Neural cell (in vitro differentiated cells): Measurements from ENCODE around the gene LSM14B. TPM values are rescaled to one million over a fixed set of nuclear protein-coding genes. Genes with fewer than 3 reads are reported as not detected.

Source experiments
- H2AFZ ChIP-seq: fragments of 200-600, 300-800 bp; sonication (generic), shearing (Covaris generic); 2 replicates; pipeline ENCODE4 v1.6.0; 2014; ENCODE audit warnings: low read depth, mild to moderate bottlenecking, antibody characterized with exemption, low read length, moderate library complexity
- H3F3A ChIP-seq: fragments of 200-600 bp; shearing (Covaris generic); 2 replicates; pipeline ENCODE4 v1.6.1; 2016; ENCODE audit warnings: mild to moderate bottlenecking, moderate library complexity, mixed read lengths, antibody characterized with exemption, low read length; ENCODE audit not compliant: insufficient read depth, poor library complexity, severe bottlenecking
- H3K27ac ChIP-seq: fragments of 200-600, 300-800 bp; sonication (generic), shearing (Covaris generic); 2 replicates; pipeline ENCODE4 v1.5.1; 2014; ENCODE audit warnings: mild to moderate bottlenecking, low read length, moderate library complexity
- H3K27me3 ChIP-seq: fragments of 300-800, 200-600 bp; sonication (generic), shearing (Covaris generic); 2 replicates; pipeline ENCODE4 v1.6.0; 2014; ENCODE audit warnings: mild to moderate bottlenecking, low read depth, low read length, moderate library complexity; ENCODE audit not compliant: insufficient read depth
- H3K36me3 ChIP-seq: fragments of 300-800, 200-600 bp; sonication (generic), shearing (Covaris generic); 2 replicates; pipeline ENCODE4 v1.5.1; 2014; ENCODE audit warnings: mild to moderate bottlenecking, antibody characterized with exemption, low read length, moderate library complexity; ENCODE audit not compliant: insufficient read depth
- H3K4me2 ChIP-seq: fragments of 300-800, 200-600 bp; sonication (generic), shearing (Covaris generic); 2 replicates; pipeline ENCODE4 v1.6.0; 2014; ENCODE audit warnings: mild to moderate bottlenecking, low read length
- H3K4me3 ChIP-seq: fragments of 300-800, 200-600 bp; sonication (generic), shearing (Covaris generic); 2 replicates; pipeline ENCODE4 v1.5.1; 2014; ENCODE audit warnings: mild to moderate bottlenecking, low read length, moderate library complexity
- H3K79me2 ChIP-seq: fragments of 200-600 bp; shearing (Covaris generic); replicated peaks from 2 replicates; pipeline ENCODE4 v1.6.0; 2014; ENCODE audit warnings: mild to moderate bottlenecking, low read length, moderate library complexity; ENCODE audit not compliant: insufficient read depth
- H3K9ac ChIP-seq: fragments of 300-800, 200-600 bp; sonication (generic), shearing (Covaris generic); 2 replicates; pipeline ENCODE4 v1.6.1; 2016; ENCODE audit warnings: mild to moderate bottlenecking, low read length, mixed read lengths
- H3K9me2 ChIP-seq: fragments of 200-600 bp; shearing (Covaris generic); 2 replicates; pipeline ENCODE4 v1.6.1; 2016; ENCODE audit warnings: mild to moderate bottlenecking, low read length, mixed read lengths; ENCODE audit not compliant: insufficient read depth
- H3K9me3 ChIP-seq: fragments of 200-600, 300-800 bp; sonication (generic), shearing (Covaris generic); 2 replicates; pipeline ENCODE4 v1.6.1; 2016; ENCODE audit warnings: mild to moderate bottlenecking, mixed run types, low read length, moderate library complexity, mixed read lengths
- H4K20me1 ChIP-seq: fragments of 200-600 bp; shearing (Covaris generic); 2 replicates; pipeline ENCODE4 v1.6.1; 2016; ENCODE audit warnings: mild to moderate bottlenecking, mixed run types; ENCODE audit not compliant: insufficient read depth
- EP300 ChIP-seq: fragments of 450-650 bp; conservative IDR thresholded peaks from 2 replicates; pipeline ENCODE4 v1.6.1; 2014; ENCODE audit warnings: antibody characterized with exemption, mild to moderate bottlenecking, moderate library complexity; ENCODE audit not compliant: poor library complexity, severe bottlenecking
- EZH2 ChIP-seq: fragments of 200-600, 300-800 bp; shearing (Covaris generic), sonication (generic); IDR thresholded peaks from 2 replicates; pipeline ENCODE4 v1.6.1; 2014; ENCODE audit warnings: antibody characterized with exemption, low read length, borderline replicate concordance, mild to moderate bottlenecking; ENCODE audit not compliant: insufficient read depth, poor library complexity, severe bottlenecking
- MXI1 ChIP-seq: fragments of 450-650 bp; conservative IDR thresholded peaks from 2 replicates; pipeline ENCODE4 v1.6.1; 2014; ENCODE audit warnings: antibody characterized with exemption, mild to moderate bottlenecking; ENCODE audit not compliant: poor library complexity, severe bottlenecking
- POLR2AphosphoS5 ChIP-seq: IDR thresholded peaks from 2 replicates; pipeline ENCODE4 v1.6.1; 2012
- RAD21 ChIP-seq: fragments of 450-650 bp; conservative IDR thresholded peaks from 2 replicates; pipeline ENCODE4 v1.6.1; 2014; ENCODE audit warnings: antibody characterized with exemption, mild to moderate bottlenecking, moderate library complexity
- SMC3 ChIP-seq: fragments of 450-650 bp; conservative IDR thresholded peaks from 2 replicates; pipeline ENCODE4 v1.6.1; 2014; ENCODE audit warnings: antibody characterized with exemption, mild to moderate bottlenecking, moderate library complexity; ENCODE audit not compliant: poor library complexity
- TAF1 ChIP-seq: IDR thresholded peaks from 2 replicates; pipeline ENCODE4 v1.6.1; 2012; ENCODE audit warnings: low read depth
- polyA plus RNA-seq: library from polyadenylated mRNA; depleted of rRNA; stranded (reverse); fragments of >200 nt; gene quantifications from 2 replicates; pipeline ENCODE4 v1.2.3, GENCODE V29; 2014
- TF ChIP-seq, protein P1 (sequence below): IDR thresholded peaks from 2 replicates; pipeline ENCODE4 v1.6.1; 2012; ENCODE audit warnings: borderline replicate concordance
- TF ChIP-seq, protein P2 (sequence below): fragments of 450-650 bp; IDR thresholded peaks from 2 replicates; pipeline ENCODE4 v1.5.1; 2014; ENCODE audit warnings: antibody characterized with exemption, mild to moderate bottlenecking, moderate library complexity; ENCODE audit not compliant: poor library complexity, severe bottlenecking

Gene LSM14B
- polyA plus RNA-seq, 1 donor from 2014 or later = 213 TPM

DNA sequence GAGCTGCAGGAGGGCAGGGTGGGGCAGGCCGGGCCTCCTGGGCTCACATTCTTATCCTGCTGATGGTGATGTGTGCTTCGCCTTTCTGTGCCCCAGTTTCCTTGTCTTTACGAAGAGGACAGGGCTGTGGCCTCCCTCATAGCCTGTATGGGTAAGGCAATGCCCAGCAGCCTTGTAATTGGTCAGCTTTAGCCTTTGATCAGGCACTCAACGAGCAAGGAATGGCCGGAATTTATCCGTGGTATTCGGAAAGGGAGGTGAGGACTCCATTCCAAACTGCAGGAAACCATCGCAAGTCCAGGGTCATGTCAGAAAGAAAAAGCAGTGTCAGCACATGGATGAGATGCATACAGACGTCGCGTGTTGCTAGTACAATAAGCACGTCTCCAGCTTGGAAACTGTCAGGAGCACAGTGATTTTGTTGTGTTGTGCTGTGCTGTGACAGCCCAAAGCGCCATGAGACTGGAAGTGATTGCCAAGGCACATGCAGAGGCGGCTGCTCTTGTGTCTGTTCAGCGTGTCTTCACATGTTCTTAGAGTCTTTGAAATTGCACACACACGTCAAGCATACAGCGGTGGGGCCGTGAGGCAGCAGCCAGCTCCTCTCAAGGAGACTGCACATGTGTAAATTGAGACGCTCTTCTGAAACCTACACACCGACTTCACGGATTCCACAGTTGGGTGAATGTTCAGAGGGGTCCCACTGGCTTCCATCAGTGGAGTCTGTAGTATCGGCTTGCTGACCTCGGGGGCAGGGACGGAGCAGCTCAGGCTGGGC is 27.4 kb downstream of the LSM14B start:
- Histone ChIP-seq H3K79me2 (peaks cover 74% of the 10 kb centered on the region), H3K36me3 (no peaks in the 10 kb centered on the region), H3K4me2 (no peak overlapping the region), H4K20me1 (peaks cover 50% of the 10 kb centered on the region), H2AFZ (no peak overlapping the region), H3K9me2 (no peaks in the 10 kb centered on the region), H3K9me3 (no peaks in the 10 kb centered on the region), H3K27me3 (no peaks in the 10 kb centered on the region), H3K27ac (peak overlapping the region; percentile 64), H3K4me3 (peak overlapping the region; percentile 44), H3K9ac (peak overlapping the region; percentile 23), H3F3A (no peaks in the 10 kb centered on the region)
- TF ChIP-seq EP300 = peak; percentile 88
- peak; percentile 94 for TF ChIP-seq POLR2AphosphoS5
- TF ChIP-seq MXI1 = peak; percentile 94
- no peak for TF ChIP-seq RAD21

DNA sequence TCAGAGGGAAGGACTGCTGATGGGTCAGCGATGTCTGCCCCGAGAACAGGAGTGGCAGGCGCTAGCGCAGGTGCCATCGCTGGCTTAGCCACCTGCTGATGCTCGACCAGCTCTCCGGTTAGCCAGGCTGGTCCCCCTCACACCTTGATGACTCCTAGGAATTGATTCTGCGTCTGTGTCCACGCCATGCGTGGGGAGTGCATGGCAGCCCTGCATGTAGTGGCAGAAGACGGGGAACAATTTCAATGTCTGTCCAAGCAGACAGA is 28.0 kb downstream of the LSM14B start:
- Histone ChIP-seq H3K4me2 (no peak overlapping the region), H3K4me3 (peak overlapping the region; percentile 44), H4K20me1 (peaks cover 44% of the 10 kb centered on the region), H3K9me2 (no peaks in the 10 kb centered on the region), H3K27ac (peak overlapping the region; percentile 64), H3K9me3 (no peaks in the 10 kb centered on the region), H3K27me3 (no peaks in the 10 kb centered on the region), H3K36me3 (no peaks in the 10 kb centered on the region), H3F3A (no peaks in the 10 kb centered on the region), H3K79me2 (peaks cover 73% of the 10 kb centered on the region), H3K9ac (peak overlapping the region; percentile 23), H2AFZ (no peak overlapping the region)
- TF ChIP-seq EZH2 (no peak), MXI1 (no peak), SMC3 (no peak), EP300 (no peak), POLR2AphosphoS5 (no peak), TAF1 (no peak), RAD21 (no peak)
- TF ChIP-seq, protein P1, sequence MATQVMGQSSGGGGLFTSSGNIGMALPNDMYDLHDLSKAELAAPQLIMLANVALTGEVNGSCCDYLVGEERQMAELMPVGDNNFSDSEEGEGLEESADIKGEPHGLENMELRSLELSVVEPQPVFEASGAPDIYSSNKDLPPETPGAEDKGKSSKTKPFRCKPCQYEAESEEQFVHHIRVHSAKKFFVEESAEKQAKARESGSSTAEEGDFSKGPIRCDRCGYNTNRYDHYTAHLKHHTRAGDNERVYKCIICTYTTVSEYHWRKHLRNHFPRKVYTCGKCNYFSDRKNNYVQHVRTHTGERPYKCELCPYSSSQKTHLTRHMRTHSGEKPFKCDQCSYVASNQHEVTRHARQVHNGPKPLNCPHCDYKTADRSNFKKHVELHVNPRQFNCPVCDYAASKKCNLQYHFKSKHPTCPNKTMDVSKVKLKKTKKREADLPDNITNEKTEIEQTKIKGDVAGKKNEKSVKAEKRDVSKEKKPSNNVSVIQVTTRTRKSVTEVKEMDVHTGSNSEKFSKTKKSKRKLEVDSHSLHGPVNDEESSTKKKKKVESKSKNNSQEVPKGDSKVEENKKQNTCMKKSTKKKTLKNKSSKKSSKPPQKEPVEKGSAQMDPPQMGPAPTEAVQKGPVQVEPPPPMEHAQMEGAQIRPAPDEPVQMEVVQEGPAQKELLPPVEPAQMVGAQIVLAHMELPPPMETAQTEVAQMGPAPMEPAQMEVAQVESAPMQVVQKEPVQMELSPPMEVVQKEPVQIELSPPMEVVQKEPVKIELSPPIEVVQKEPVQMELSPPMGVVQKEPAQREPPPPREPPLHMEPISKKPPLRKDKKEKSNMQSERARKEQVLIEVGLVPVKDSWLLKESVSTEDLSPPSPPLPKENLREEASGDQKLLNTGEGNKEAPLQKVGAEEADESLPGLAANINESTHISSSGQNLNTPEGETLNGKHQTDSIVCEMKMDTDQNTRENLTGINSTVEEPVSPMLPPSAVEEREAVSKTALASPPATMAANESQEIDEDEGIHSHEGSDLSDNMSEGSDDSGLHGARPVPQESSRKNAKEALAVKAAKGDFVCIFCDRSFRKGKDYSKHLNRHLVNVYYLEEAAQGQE = no peak
- TF ChIP-seq, protein P2, sequence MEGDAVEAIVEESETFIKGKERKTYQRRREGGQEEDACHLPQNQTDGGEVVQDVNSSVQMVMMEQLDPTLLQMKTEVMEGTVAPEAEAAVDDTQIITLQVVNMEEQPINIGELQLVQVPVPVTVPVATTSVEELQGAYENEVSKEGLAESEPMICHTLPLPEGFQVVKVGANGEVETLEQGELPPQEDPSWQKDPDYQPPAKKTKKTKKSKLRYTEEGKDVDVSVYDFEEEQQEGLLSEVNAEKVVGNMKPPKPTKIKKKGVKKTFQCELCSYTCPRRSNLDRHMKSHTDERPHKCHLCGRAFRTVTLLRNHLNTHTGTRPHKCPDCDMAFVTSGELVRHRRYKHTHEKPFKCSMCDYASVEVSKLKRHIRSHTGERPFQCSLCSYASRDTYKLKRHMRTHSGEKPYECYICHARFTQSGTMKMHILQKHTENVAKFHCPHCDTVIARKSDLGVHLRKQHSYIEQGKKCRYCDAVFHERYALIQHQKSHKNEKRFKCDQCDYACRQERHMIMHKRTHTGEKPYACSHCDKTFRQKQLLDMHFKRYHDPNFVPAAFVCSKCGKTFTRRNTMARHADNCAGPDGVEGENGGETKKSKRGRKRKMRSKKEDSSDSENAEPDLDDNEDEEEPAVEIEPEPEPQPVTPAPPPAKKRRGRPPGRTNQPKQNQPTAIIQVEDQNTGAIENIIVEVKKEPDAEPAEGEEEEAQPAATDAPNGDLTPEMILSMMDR = no peak
